Measurements from ENCODE around the gene MLF2. TPM values are rescaled to one million over a fixed set of nuclear protein-coding genes. Genes with fewer than 3 reads are reported as not detected.

MLF2 gene
- total RNA-seq, 2 donors from 2014 or later, result 121 to 138 TPM

- Histone ChIP-seq H3K4me1 (no peaks in the 10 kb centered on the region), H3K36me3 (no peaks in the 10 kb centered on the region), H3K4me3 (no peak overlapping the region), H3K27me3 (no peaks in the 10 kb centered on the region), H3K27ac (no peak overlapping the region), H3K9me3 (no peaks in the 10 kb centered on the region)
- DNase-seq (ENCODE audit: low spot score), result no peak
- TF ChIP-seq CTCF (IDR thresholded peaks at IDR 0.05), result no peak
Measured at GRCh38 chr12:6784761-6785160, 31.8 kb upstream of the MLF2 start.

- no peak for DNase-seq (ENCODE audit: low spot score)
- Histone ChIP-seq H3K9me3 (no peaks in the 10 kb centered on the region), H3K36me3 (no peaks in the 10 kb centered on the region), H3K4me1 (no peaks in the 10 kb centered on the region), H3K27me3 (no peaks in the 10 kb centered on the region), H3K27ac (no peak overlapping the region), H3K4me3 (no peak overlapping the region)
- no peak for TF ChIP-seq CTCF (IDR thresholded peaks at IDR 0.05)
Measured at GRCh38 chr12:6784296-6784695, 31.4 kb upstream of the MLF2 start.

- Histone ChIP-seq H3K27me3 (no peaks in the 10 kb centered on the region), H3K4me1 (peaks cover 0 to 4% of the 10 kb centered on the region in 2 donors), H3K36me3 (no peaks in the 10 kb centered on the region), H3K27ac (no peak overlapping the region), H3K4me3 (no peak overlapping the region), H3K9me3 (no peaks in the 10 kb centered on the region)
- no peak for TF ChIP-seq CTCF (IDR thresholded peaks at IDR 0.05)
- no peak for DNase-seq (ENCODE audit: low spot score)
Measured at GRCh38 chr12:6783828-6784227, 30.9 kb upstream of the MLF2 start.

GRCh38 chr12:6782850-6783566, 30.1 kb upstream of the MLF2 start:
- no peak overlapping the region for H3K27ac ChIP-seq
- no peaks in the 10 kb centered on the region for H3K9me3 ChIP-seq
- no peaks in the 10 kb centered on the region for H3K36me3 ChIP-seq
- DNase-seq (ENCODE audit: low spot score), result no peak
- H3K27me3 ChIP-seq, result no peaks in the 10 kb centered on the region
- H3K4me3 ChIP-seq, result no peak overlapping the region
- peaks cover 0 to 11% of the 10 kb centered on the region in 2 donors for H3K4me1 ChIP-seq
- TF ChIP-seq CTCF (IDR thresholded peaks at IDR 0.05), result no peak

- no peak overlapping the region for H3K4me3 ChIP-seq
- no peaks in the 10 kb centered on the region for H3K9me3 ChIP-seq
- TF ChIP-seq CTCF (IDR thresholded peaks at IDR 0.05), result no peak
- H3K27ac ChIP-seq, result no peak overlapping the region
- DNase-seq (ENCODE audit: low spot score), result no peak
- H3K36me3 ChIP-seq, result no peaks in the 10 kb centered on the region
- H3K27me3 ChIP-seq, result no peaks in the 10 kb centered on the region
- peaks cover 0 to 15% of the 10 kb centered on the region in 2 donors for H3K4me1 ChIP-seq
Measured at GRCh38 chr12:6782119-6782518, 29.2 kb upstream of the MLF2 start.

- Histone ChIP-seq H3K27ac (no peak overlapping the region), H3K36me3 (no peaks in the 10 kb centered on the region), H3K9me3 (no peaks in the 10 kb centered on the region), H3K4me1 (peaks cover 0 to 15% of the 10 kb centered on the region in 2 donors), H3K4me3 (no peak overlapping the region), H3K27me3 (no peaks in the 10 kb centered on the region)
- no peak for DNase-seq (ENCODE audit: low spot score)
- no peak for TF ChIP-seq CTCF (IDR thresholded peaks at IDR 0.05)
Measured at GRCh38 chr12:6780573-6780972, 27.6 kb upstream of the MLF2 start.
